ENCODE data around the gene GNAI3. TPM values are rescaled to one million over a fixed set of nuclear protein-coding genes. Genes with fewer than 3 reads are reported as not detected.

The GNAI3 gene
- total and polyA plus RNA-seq, 4 donors = 2.7 to 10.4 (median 6.5) TPM

DNA sequence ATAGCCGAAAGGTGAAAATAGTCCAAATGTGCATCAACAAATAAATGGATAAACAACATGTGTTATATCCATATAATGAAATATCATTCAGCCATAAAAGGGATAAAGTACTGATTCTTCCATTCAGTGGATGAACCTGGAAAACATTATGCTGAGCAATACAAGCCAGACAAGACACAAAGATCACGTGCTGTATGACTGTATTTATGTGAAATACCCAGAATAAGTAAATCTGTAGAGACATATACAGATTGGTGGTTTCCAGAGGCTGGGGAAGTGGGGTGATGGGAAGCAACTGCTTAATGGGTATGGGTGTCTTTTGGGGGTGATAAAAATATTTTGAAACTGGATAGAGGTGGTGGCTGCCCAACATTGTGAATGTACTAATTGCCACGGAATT is 94.2 kb downstream of the GNAI3 start:
- no peak overlapping the region for H3K4me3 ChIP-seq
- no peak overlapping the region for H3K9ac ChIP-seq (ENCODE audit: insufficient read depth in 1 of 2, low read length in 2 of 2)
- 70 to 74% methylated on average over 3 of the region's 3 CpGs for WGBS, 2 donors
- DNase-seq (no peak), ATAC-seq (ENCODE audit: insufficient read depth, low FRiP score) (no peak)
- H3K9me3 ChIP-seq (ENCODE audit: control insufficient read depth in 4 of 4, insufficient read depth in 3 of 4, low read length in 3 of 4) = no peaks in the 10 kb centered on the region
- no peak overlapping the region for H3K27ac ChIP-seq (ENCODE audit: low read depth in 1 of 2, low read length in 1 of 2)
- no peak for TF ChIP-seq CTCF (IDR thresholded peaks at IDR 0.05; ENCODE audit: control extremely low read depth, extremely low read depth)
- peaks cover 0 to 9% (median 3%) of the 10 kb centered on the region in 5 donors for H3K4me1 ChIP-seq (ENCODE audit: control insufficient read depth in 5 of 5, insufficient read depth in 5 of 5, low read length in 5 of 5)
- no peaks in the 10 kb centered on the region for H3K36me3 ChIP-seq (ENCODE audit: control insufficient read depth in 4 of 4, insufficient read depth in 4 of 4, low read length in 4 of 4)
- no peaks in the 10 kb centered on the region for H3K27me3 ChIP-seq (ENCODE audit: control insufficient read depth in 3 of 3, insufficient read depth in 3 of 3, low read length in 2 of 3)

- 38 to 44% methylated on average over 32 of the region's 32 CpGs for WGBS, 2 donors
- Histone ChIP-seq H3K9ac (ENCODE audit: insufficient read depth in 1 of 2, low read length in 2 of 2) (no peak overlapping the region), H3K9me3 (ENCODE audit: control insufficient read depth in 4 of 4, insufficient read depth in 3 of 4, low read length in 3 of 4) (no peaks in the 10 kb centered on the region), H3K4me1 (ENCODE audit: control insufficient read depth in 5 of 5, insufficient read depth in 5 of 5, low read length in 5 of 5) (peaks cover 0 to 9% (median 3%) of the 10 kb centered on the region in 5 donors), H3K27me3 (ENCODE audit: control insufficient read depth in 3 of 3, insufficient read depth in 3 of 3, low read length in 2 of 3) (no peaks in the 10 kb centered on the region), H3K4me3 (peak overlapping the region; percentile 1), H3K36me3 (ENCODE audit: control insufficient read depth in 4 of 4, insufficient read depth in 4 of 4, low read length in 4 of 4) (no peaks in the 10 kb centered on the region), H3K27ac (ENCODE audit: low read depth in 1 of 2, low read length in 1 of 2) (no peak overlapping the region)
- DNase-seq = peak; percentile 78 to 86 (median 79)
- peak; percentile 83 for ATAC-seq (ENCODE audit: insufficient read depth, low FRiP score)
- TF ChIP-seq CTCF (IDR thresholded peaks at IDR 0.05; ENCODE audit: control extremely low read depth, extremely low read depth) = peak; percentile 85
These were observed 95.2 kb downstream of the GNAI3 start for GRCh38 chr1:109643385-109644230.

DNA sequence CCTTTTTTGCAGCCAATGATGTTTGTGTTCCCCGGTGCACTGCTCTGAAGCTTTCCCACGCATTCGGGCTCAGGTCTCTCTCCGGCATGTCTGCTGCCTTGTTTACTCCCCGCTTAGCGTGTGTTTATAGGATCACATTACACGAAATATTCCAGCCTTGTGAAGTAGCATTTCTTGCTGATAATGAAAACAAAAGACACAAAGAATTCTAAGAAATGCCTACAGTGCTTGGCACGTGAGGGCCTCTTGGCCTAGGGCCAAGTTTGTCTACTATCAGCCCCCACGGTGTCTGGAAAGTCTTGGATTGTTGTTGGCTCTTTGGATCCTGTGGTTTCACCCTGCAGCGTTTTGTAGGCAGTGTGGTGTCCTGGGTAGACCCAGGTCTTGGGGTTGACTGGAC is 96.3 kb downstream of the GNAI3 start:
- DNase-seq (peak in 2 of 3 donors; percentile 83 to 84), ATAC-seq (ENCODE audit: insufficient read depth, low FRiP score) (no peak)
- H3K4me1 ChIP-seq (ENCODE audit: control insufficient read depth in 5 of 5, insufficient read depth in 5 of 5, low read length in 5 of 5) = peaks cover 0 to 9% (median 3%) of the 10 kb centered on the region in 5 donors
- H3K4me3 ChIP-seq = no peak overlapping the region
- H3K9me3 ChIP-seq (ENCODE audit: control insufficient read depth in 4 of 4, insufficient read depth in 3 of 4, low read length in 3 of 4) = no peaks in the 10 kb centered on the region
- no peak overlapping the region for H3K9ac ChIP-seq (ENCODE audit: insufficient read depth in 1 of 2, low read length in 2 of 2)
- H3K36me3 ChIP-seq (ENCODE audit: control insufficient read depth in 4 of 4, insufficient read depth in 4 of 4, low read length in 4 of 4) = no peaks in the 10 kb centered on the region
- no peak for TF ChIP-seq CTCF (IDR thresholded peaks at IDR 0.05; ENCODE audit: control extremely low read depth, extremely low read depth)
- no peak overlapping the region for H3K27ac ChIP-seq (ENCODE audit: low read depth in 1 of 2, low read length in 1 of 2)
- H3K27me3 ChIP-seq (ENCODE audit: control insufficient read depth in 3 of 3, insufficient read depth in 3 of 3, low read length in 2 of 3) = no peaks in the 10 kb centered on the region
- whole genome bisulfite sequencing, 2 donors = 60% methylated on average over 10 of the region's 10 CpGs; no CpG with 5 or more reads in 1 of the 2 donors

All from lung (tissue), 12 donors.